GM12878 (cell line): Measurements from ENCODE around the gene MGAT1.

ENCODE experiments used
- CTCF ChIP-seq, 3 experiments: IDR thresholded peaks in 2 of 3; conservative IDR thresholded peaks in 1 of 3; 2 replicates each; pipeline ENCODE4 v1.5.1; 2011; ENCODE audit warnings: low read depth in 3 of 3, low read length in 3 of 3, mild to moderate bottlenecking in 3 of 3, control low read depth in 2 of 3, moderate library complexity in 2 of 3, inconsistent platforms in 1 of 3, mixed read lengths in 1 of 3; ENCODE audit not compliant: control insufficient read depth in 2 of 3, insufficient read depth in 1 of 3; ENCODE audit errors: extremely low read depth in 1 of 3
- JUND ChIP-seq: IDR thresholded peaks from 2 replicates; pipeline ENCODE4 v1.6.1; 2012; ENCODE audit warnings: low read depth, mild to moderate bottlenecking, low read length, improper control_type of control experiment, moderate library complexity
- SMARCA5 ChIP-seq: fragments of 450-650 bp; IDR thresholded peaks from 2 replicates; pipeline ENCODE4 v1.6.1; 2017; ENCODE audit warnings: mild to moderate bottlenecking
- SUZ12 ChIP-seq: fragments of 200-600 bp; sonication (generic); IDR thresholded peaks from one replicate; pipeline ENCODE4 v1.6.1; 2018; ENCODE audit warnings: antibody characterized with exemption, mild to moderate bottlenecking; ENCODE audit not compliant: unreplicated experiment

GRCh38 chr5:180802325-180803180, at the start of gene MGAT1:
- TF ChIP-seq JUND (no peak), SUZ12 (no peak), CTCF (IDR thresholded peaks at IDR 0.05 in 2 of 3, conservative IDR thresholded peaks at IDR 0.05 in 1 of 3; ENCODE audit: control insufficient read depth in 2 of 3, extremely low read depth in 1 of 3, insufficient read depth in 1 of 3, low read depth in 3 of 3, low read length in 3 of 3) (no peak), SMARCA5 (peak; percentile 53; the same call in 1 of the 2 replicates)
